ENCODE data around the gene CFAP99. TPM values are rescaled to one million over a fixed set of nuclear protein-coding genes. Genes with fewer than 3 reads are reported as not detected.

The CFAP99 gene
- total and polyA plus RNA-seq, 2 experiments from 2014 or later, result not detected

DNA sequence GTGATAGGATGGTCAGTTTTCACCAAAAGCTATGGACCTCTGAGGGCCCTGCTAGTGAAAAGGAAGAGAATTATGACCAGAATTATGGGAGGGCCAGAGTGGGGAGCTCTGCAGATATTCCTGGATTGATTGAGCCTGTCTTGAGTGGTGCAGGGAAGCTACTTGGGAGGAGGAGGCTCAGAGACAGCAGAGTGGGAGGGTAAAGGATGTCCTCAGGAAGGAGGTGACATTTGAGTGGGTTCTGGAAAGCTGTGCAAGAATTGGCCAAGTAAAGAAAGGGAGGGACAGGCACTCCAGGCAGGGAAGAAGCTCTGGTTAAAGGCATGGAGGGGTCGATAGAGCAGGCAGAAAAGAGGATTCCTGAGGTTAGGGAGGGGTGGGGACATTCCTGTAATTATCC lies 74.2 kb downstream of the CFAP99 start (continued):
- no peak for TF ChIP-seq REST (IDR thresholded peaks at IDR 0.05; ENCODE audit: unreplicated experiment)
- TF ChIP-seq ZNF331 (CRISPR knock-in tag; IDR thresholded peaks at IDR 0.05; ENCODE audit: low read depth), result no peak
- TF ChIP-seq STAT1 (IDR thresholded peaks at IDR 0.05; ENCODE audit: unreplicated experiment), result no peak
- no peak for TF ChIP-seq ZNF114 (CRISPR knock-in tag; IDR thresholded peaks at IDR 0.05)
- no peak for TF ChIP-seq CREB1 (CRISPR knock-in tag; IDR thresholded peaks at IDR 0.05; ENCODE audit: low read depth)
- TF ChIP-seq EZH2 (IDR thresholded peaks at IDR 0.05; ENCODE audit: low read depth, unreplicated experiment), result no peak
- TF ChIP-seq, protein P1, sequence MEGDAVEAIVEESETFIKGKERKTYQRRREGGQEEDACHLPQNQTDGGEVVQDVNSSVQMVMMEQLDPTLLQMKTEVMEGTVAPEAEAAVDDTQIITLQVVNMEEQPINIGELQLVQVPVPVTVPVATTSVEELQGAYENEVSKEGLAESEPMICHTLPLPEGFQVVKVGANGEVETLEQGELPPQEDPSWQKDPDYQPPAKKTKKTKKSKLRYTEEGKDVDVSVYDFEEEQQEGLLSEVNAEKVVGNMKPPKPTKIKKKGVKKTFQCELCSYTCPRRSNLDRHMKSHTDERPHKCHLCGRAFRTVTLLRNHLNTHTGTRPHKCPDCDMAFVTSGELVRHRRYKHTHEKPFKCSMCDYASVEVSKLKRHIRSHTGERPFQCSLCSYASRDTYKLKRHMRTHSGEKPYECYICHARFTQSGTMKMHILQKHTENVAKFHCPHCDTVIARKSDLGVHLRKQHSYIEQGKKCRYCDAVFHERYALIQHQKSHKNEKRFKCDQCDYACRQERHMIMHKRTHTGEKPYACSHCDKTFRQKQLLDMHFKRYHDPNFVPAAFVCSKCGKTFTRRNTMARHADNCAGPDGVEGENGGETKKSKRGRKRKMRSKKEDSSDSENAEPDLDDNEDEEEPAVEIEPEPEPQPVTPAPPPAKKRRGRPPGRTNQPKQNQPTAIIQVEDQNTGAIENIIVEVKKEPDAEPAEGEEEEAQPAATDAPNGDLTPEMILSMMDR (conservative IDR thresholded peaks at IDR 0.05; ENCODE audit: low read depth in 2 of 2), result no peak
- TF ChIP-seq JUNB (IDR thresholded peaks at IDR 0.05; ENCODE audit: unreplicated experiment), result no peak
- no peak for TF ChIP-seq ETS1 (IDR thresholded peaks at IDR 0.05)
- no peak for TF ChIP-seq POLR2AphosphoS5 (IDR thresholded peaks at IDR 0.05; ENCODE audit: low read depth)
- no peak for TF ChIP-seq EZH2phosphoT487 (IDR thresholded peaks at IDR 0.05; ENCODE audit: unreplicated experiment)

- H3K4me3 Mint-ChIP-seq, result no peak overlapping the region
- TF ChIP-seq, protein P2, sequence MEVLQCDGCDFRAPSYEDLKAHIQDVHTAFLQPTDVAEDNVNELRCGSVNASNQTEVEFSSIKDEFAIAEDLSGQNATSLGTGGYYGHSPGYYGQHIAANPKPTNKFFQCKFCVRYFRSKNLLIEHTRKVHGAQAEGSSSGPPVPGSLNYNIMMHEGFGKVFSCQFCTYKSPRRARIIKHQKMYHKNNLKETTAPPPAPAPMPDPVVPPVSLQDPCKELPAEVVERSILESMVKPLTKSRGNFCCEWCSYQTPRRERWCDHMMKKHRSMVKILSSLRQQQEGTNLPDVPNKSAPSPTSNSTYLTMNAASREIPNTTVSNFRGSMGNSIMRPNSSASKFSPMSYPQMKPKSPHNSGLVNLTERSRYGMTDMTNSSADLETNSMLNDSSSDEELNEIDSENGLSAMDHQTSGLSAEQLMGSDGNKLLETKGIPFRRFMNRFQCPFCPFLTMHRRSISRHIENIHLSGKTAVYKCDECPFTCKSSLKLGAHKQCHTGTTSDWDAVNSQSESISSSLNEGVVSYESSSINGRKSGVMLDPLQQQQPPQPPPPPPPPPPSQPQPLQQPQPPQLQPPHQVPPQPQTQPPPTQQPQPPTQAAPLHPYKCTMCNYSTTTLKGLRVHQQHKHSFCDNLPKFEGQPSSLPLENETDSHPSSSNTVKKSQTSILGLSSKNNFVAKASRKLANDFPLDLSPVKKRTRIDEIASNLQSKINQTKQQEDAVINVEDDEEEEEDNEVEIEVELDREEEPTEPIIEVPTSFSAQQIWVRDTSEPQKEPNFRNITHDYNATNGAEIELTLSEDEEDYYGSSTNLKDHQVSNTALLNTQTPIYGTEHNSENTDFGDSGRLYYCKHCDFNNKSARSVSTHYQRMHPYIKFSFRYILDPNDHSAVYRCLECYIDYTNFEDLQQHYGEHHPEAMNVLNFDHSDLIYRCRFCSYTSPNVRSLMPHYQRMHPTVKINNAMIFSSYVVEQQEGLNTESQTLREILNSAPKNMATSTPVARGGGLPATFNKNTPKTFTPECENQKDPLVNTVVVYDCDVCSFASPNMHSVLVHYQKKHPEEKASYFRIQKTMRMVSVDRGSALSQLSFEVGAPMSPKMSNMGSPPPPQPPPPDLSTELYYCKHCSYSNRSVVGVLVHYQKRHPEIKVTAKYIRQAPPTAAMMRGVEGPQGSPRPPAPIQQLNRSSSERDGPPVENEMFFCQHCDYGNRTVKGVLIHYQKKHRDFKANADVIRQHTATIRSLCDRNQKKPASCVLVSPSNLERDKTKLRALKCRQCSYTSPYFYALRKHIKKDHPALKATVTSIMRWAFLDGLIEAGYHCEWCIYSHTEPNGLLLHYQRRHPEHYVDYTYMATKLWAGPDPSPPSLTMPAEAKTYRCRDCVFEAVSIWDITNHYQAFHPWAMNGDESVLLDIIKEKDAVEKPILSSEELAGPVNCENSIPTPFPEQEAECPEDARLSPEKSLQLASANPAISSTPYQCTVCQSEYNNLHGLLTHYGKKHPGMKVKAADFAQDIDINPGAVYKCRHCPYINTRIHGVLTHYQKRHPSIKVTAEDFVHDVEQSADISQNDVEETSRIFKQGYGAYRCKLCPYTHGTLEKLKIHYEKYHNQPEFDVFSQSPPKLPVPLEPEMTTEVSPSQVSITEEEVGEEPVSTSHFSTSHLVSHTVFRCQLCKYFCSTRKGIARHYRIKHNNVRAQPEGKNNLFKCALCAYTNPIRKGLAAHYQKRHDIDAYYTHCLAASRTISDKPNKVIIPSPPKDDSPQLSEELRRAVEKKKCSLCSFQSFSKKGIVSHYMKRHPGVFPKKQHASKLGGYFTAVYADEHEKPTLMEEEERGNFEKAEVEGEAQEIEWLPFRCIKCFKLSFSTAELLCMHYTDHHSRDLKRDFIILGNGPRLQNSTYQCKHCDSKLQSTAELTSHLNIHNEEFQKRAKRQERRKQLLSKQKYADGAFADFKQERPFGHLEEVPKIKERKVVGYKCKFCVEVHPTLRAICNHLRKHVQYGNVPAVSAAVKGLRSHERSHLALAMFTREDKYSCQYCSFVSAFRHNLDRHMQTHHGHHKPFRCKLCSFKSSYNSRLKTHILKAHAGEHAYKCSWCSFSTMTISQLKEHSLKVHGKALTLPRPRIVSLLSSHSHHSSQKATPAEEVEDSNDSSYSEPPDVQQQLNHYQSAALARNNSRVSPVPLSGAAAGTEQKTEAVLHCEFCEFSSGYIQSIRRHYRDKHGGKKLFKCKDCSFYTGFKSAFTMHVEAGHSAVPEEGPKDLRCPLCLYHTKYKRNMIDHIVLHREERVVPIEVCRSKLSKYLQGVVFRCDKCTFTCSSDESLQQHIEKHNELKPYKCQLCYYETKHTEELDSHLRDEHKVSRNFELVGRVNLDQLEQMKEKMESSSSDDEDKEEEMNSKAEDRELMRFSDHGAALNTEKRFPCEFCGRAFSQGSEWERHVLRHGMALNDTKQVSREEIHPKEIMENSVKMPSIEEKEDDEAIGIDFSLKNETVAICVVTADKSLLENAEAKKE (CRISPR knock-in tag; IDR thresholded peaks at IDR 0.05), result no peak
- no peak for TF ChIP-seq STAT1 (IDR thresholded peaks at IDR 0.05; ENCODE audit: unreplicated experiment)
- TF ChIP-seq ZNF114 (CRISPR knock-in tag; IDR thresholded peaks at IDR 0.05), result no peak
- TF ChIP-seq NANOG (IDR thresholded peaks at IDR 0.05; ENCODE audit: borderline replicate concordance), result no peak
- TF ChIP-seq EZH2phosphoT487 (IDR thresholded peaks at IDR 0.05; ENCODE audit: unreplicated experiment), result no peak
- TF ChIP-seq ZNF331 (CRISPR knock-in tag; IDR thresholded peaks at IDR 0.05; ENCODE audit: low read depth), result no peak
Observed at GRCh38 chr4:2494992-2495391, 76.2 kb downstream of the CFAP99 start.

More at GRCh38 chr4:2494992-2495391, 76.2 kb downstream of the CFAP99 start:
- Mint-ChIP-seq H3K9me3 (no peaks in the 10 kb centered on the region), H3K36me3 (ENCODE audit: low read depth) (peaks cover 88% of the 10 kb centered on the region), H3K27ac (no peak overlapping the region), H3K4me1 (no peaks in the 10 kb centered on the region), H3K27me3 (ENCODE audit: insufficient read depth, low read depth, poor library complexity) (no peaks in the 10 kb centered on the region)
- H3K4me1 ChIP-seq (ENCODE audit: insufficient read depth), result no peaks in the 10 kb centered on the region
- H3K79me2 ChIP-seq (replicated peaks; ENCODE audit: insufficient read depth), result peaks cover 87% of the 10 kb centered on the region
- no peak overlapping the region for H3K4me2 ChIP-seq
- peaks cover 62% of the 10 kb centered on the region for H3K36me3 ChIP-seq (ENCODE audit: insufficient read depth)
- no peak overlapping the region for H3K4me3 ChIP-seq
- no peaks in the 10 kb centered on the region for H3K27me3 ChIP-seq (ENCODE audit: insufficient read depth)
- H3K9me2 ChIP-seq (ENCODE audit: insufficient read depth), result no peaks in the 10 kb centered on the region
- peaks cover 28% of the 10 kb centered on the region for H3F3A ChIP-seq (replicated peaks; ENCODE audit: low read depth)
- ATAC-seq (no peak), DNase-seq (ENCODE audit: low spot score) (no peak)
- H3K27ac ChIP-seq (ENCODE audit: low read depth), result 0 out of 2 replicates have a peak overlapping the region, but pooled peaks have one; percentile 21
- peaks cover 64% of the 10 kb centered on the region for H4K20me1 ChIP-seq (replicated peaks; ENCODE audit: insufficient read depth)
- no peak overlapping the region for H2AFZ ChIP-seq

Data from GM23338 (cell line).